H1 (cell line): ENCODE data around the gene GRID1.

Experiments
- CTCF ChIP-seq, 3 experiments: IDR thresholded peaks; 1 replicate in 2 of 3; 2 replicates in 1 of 3; pipeline versions ENCODE4 v1.5.1 to v1.6.1; 2011; ENCODE audit warnings: low read length in 3 of 3, mild to moderate bottlenecking in 3 of 3, inconsistent platforms in 2 of 3, low read depth in 1 of 3, moderate library complexity in 1 of 3; ENCODE audit not compliant: insufficient read depth in 1 of 3; ENCODE audit errors: control extremely low read depth in 1 of 3
- SIN3A ChIP-seq, 2 experiments: IDR thresholded peaks in 1 of 2; conservative IDR thresholded peaks in 1 of 2; 2 replicates each; pipeline ENCODE4 v1.6.1; 2011 to 2012; ENCODE audit warnings: low read length in 2 of 2, improper control_type of control experiment in 1 of 2, low read depth in 1 of 2, mild to moderate bottlenecking in 1 of 2

GRCh38 chr10:86204421-86205305, 161.9 kb downstream of the GRID1 start:
- TF ChIP-seq SIN3A (conservative IDR thresholded peaks at IDR 0.05 in 1 of 2, IDR thresholded peaks at IDR 0.05 in 1 of 2; ENCODE audit: low read depth in 1 of 2, low read length in 2 of 2) (no peak), CTCF (IDR thresholded peaks at IDR 0.05; ENCODE audit: control extremely low read depth in 1 of 3, insufficient read depth in 1 of 3, low read depth in 1 of 3, low read length in 3 of 3) (no peak)
